Endothelial cell of umbilical vein (primary cell): ENCODE measurements around the gene RNMT. TPM values are rescaled to one million over a fixed set of nuclear protein-coding genes. Genes with fewer than 3 reads are reported as not detected.
"Not testable (repeated sequence)": the region's sequence is repeated elsewhere in the genome, so short reads cannot be mapped to it uniquely, and the experiment has no call there.

ENCODE experiments used
- Bru-seq: library from RNA; stranded (reverse); fragments of 400-500 nt; gene quantifications from one replicate; lab custom pipeline; 2021; lab: Mats Ljungman, UMichigan
- BruChase-seq, 2 experiments: library from RNA; stranded (reverse); fragments of 400-500 nt; gene quantifications; one replicate each; lab custom pipeline; 2021; lab: Mats Ljungman, UMichigan
- BruUV-seq: library from RNA; stranded (reverse); fragments of 400-500 nt; replicated peaks from 2 replicates; lab custom pipeline; 2021; lab: Mats Ljungman, UMichigan
- CTCF ChIA-PET: fragments of 300-600, 350-600 bp; sonication (Branson Sonifier 250); formaldehyde crosslinking; loops from one replicate; lab custom pipeline; 2021; ENCODE audit warnings: antibody characterized with exemption, inconsistent platforms; lab: Charles Lee
- POLR2A ChIA-PET: fragments of 300-600, 350-600 bp; sonication (Branson Sonifier 250); formaldehyde crosslinking; loops from one replicate; lab custom pipeline; 2021; ENCODE audit warnings: antibody characterized with exemption, inconsistent platforms; lab: Charles Lee
- DNase-seq: peaks from one replicate; pipeline ENCODE4 v3.0.0-alpha.2; 2011; ENCODE audit warnings: low read depth, low spot score
- FAIRE-seq: peaks from 2 replicates; lab custom pipeline; 2011; peaks lifted over from hg19 to GRCh38; lab: Jason Lieb, UNC
- H2AFZ ChIP-seq: 2 replicates; pipeline ENCODE4 v1.6.0; 2012; ENCODE audit warnings: low read depth, low read length, control low read depth, inconsistent platforms
- H3K27ac ChIP-seq: 2 replicates; pipeline ENCODE4 v1.5.1; 2011; ENCODE audit warnings: low read depth, mild to moderate bottlenecking, control low read depth, low read length, moderate library complexity; ENCODE audit not compliant: insufficient read depth
- H3K27me3 ChIP-seq, 2 experiments: 2 replicates each; pipeline versions ENCODE4 v1.6.0 to v1.6.1; 2011; ENCODE audit warnings: low read length in 2 of 2, mixed read lengths in 1 of 2; ENCODE audit not compliant: control insufficient read depth in 2 of 2, insufficient read depth in 2 of 2
- H3K36me3 ChIP-seq, 2 experiments: 2 replicates in 1 of 2; 3 replicates in 1 of 2; pipeline ENCODE4 v1.5.1; 2011; ENCODE audit warnings: low read length in 2 of 2, mild to moderate bottlenecking in 1 of 2, moderate library complexity in 1 of 2; ENCODE audit not compliant: control insufficient read depth in 2 of 2, insufficient read depth in 2 of 2; ENCODE audit errors: extremely low read depth in 1 of 2
- H3K4me1 ChIP-seq: 3 replicates; pipeline ENCODE4 v1.5.1; 2011; ENCODE audit warnings: mild to moderate bottlenecking, low read length; ENCODE audit not compliant: control insufficient read depth, insufficient read depth; ENCODE audit errors: extremely low read depth
- H3K4me2 ChIP-seq: 2 replicates; pipeline ENCODE4 v1.6.1; 2011; ENCODE audit warnings: low read length, control low read depth, mixed read lengths; ENCODE audit not compliant: insufficient read depth
- H3K4me3 ChIP-seq, 3 experiments: fragments of 200-600 bp in 1 of 3; sonication (generic), shearing (Covaris generic) in 1 of 3; replicated peaks in 1 of 3; 2 replicates each; pipeline ENCODE4 v1.5.1; 2011 to 2016; ENCODE audit warnings: control low read depth in 3 of 3, low read length in 3 of 3, mild to moderate bottlenecking in 2 of 3, inconsistent platforms in 1 of 3, low read depth in 1 of 3, moderate library complexity in 1 of 3; ENCODE audit not compliant: insufficient read depth in 1 of 3
- H3K79me2 ChIP-seq: 2 replicates; pipeline ENCODE4 v1.6.0; 2012; ENCODE audit warnings: low read length, inconsistent platforms; ENCODE audit not compliant: control insufficient read depth, insufficient read depth
- H3K9ac ChIP-seq: replicated peaks from 2 replicates; pipeline ENCODE3; 2011; ENCODE audit warnings: low read length, control low read depth; ENCODE audit not compliant: insufficient read depth; ENCODE audit errors: extremely low read depth
- H3K9me1 ChIP-seq: replicated peaks from 3 replicates; pipeline ENCODE4 v1.6.0; 2011; ENCODE audit warnings: mild to moderate bottlenecking, low read length; ENCODE audit not compliant: control insufficient read depth, insufficient read depth; ENCODE audit errors: extremely low read depth
- H3K9me3 ChIP-seq: replicated peaks from 2 replicates; pipeline ENCODE4 v1.5.1; 2012; ENCODE audit warnings: low read length, inconsistent platforms; ENCODE audit not compliant: control insufficient read depth, insufficient read depth
- H4K20me1 ChIP-seq: replicated peaks from 2 replicates; pipeline ENCODE3; 2011; ENCODE audit warnings: mild to moderate bottlenecking, low read length; ENCODE audit not compliant: control insufficient read depth, insufficient read depth; ENCODE audit errors: extremely low read depth
- EZH2 ChIP-seq: IDR thresholded peaks from 2 replicates; pipeline ENCODE4 v1.6.1; 2012; ENCODE audit warnings: borderline replicate concordance, low read depth, mild to moderate bottlenecking, moderate library complexity, low read length, inconsistent platforms; ENCODE audit not compliant: severe bottlenecking
- FOS ChIP-seq: IDR thresholded peaks from 2 replicates; pipeline ENCODE4 v1.6.1; 2011; ENCODE audit warnings: mild to moderate bottlenecking, low read length, moderate library complexity, borderline replicate concordance; ENCODE audit not compliant: insufficient read depth
- GATA2 ChIP-seq: IDR thresholded peaks from 2 replicates; pipeline ENCODE4 v1.7.0; 2011; ENCODE audit warnings: low read depth, mild to moderate bottlenecking, moderate library complexity, mixed read lengths, low read length; ENCODE audit not compliant: insufficient read length, insufficient read depth
- JUN ChIP-seq: IDR thresholded peaks from 2 replicates; pipeline ENCODE4 v1.6.1; 2011; ENCODE audit warnings: borderline replicate concordance, low read depth; ENCODE audit not compliant: insufficient read length, insufficient read depth
- MYC ChIP-seq: IDR thresholded peaks from one replicate; pipeline ENCODE4 v1.6.1; 2011; ENCODE audit warnings: mild to moderate bottlenecking, low read depth, low read length
- POLR2A ChIP-seq: IDR thresholded peaks from 2 replicates; pipeline ENCODE4 v1.6.1; 2012; ENCODE audit warnings: low read depth, mild to moderate bottlenecking, control low read depth, low read length
- POLR2AphosphoS5 ChIP-seq: IDR thresholded peaks from 2 replicates; pipeline ENCODE4 v1.6.1; 2012; ENCODE audit warnings: low read depth, mild to moderate bottlenecking, control low read depth, low read length, moderate library complexity; ENCODE audit not compliant: insufficient read depth
- dilution Hi-C: fragments of 300-500 bp; cut with MboI; formaldehyde crosslinking; loops from one replicate; pipeline ENCODE4 v1.15.0; 2019; ENCODE audit warnings: low sequenced_read_pairs; ENCODE audit not compliant: extremely low pct_ligation_motif_present
- intact Hi-C: fragments of 100-400 bp; cut with micrococcal nuclease; formaldehyde crosslinking; loops from one replicate; pipeline ENCODE4 v1.10.0; 2022
- long read RNA-seq: library from polyadenylated mRNA; stranded (forward); transcript quantifications from one replicate; pipeline ENCODE4 v2.0.0, GENCODE V29; 2021
- polyA minus RNA-seq, 3 experiments: library from RNA; depleted of rRNA, polyadenylated mRNA; stranded (reverse); fragments of >200 nt; gene quantifications; 1 replicate in 1 of 3; 2 replicates in 2 of 3; pipeline ENCODE4 v1.2.3, GENCODE V29; 2011
- polyA plus RNA-seq, 4 experiments: library from polyadenylated mRNA; depleted of rRNA in 3 of 4; stranded (reverse) in 3 of 4; unstranded in 1 of 4; fragments of >200 nt; gene quantifications; 2 replicates each; pipeline versions ENCODE4 v1.2.1 to v1.2.3, GENCODE V29; 2011 to 2012; ENCODE audit warnings: missing spikeins in 1 of 4
- total RNA-seq: library from RNA; stranded (reverse); gene quantifications from 2 replicates; pipeline ENCODE4 v1.2.3, GENCODE V29; 2021
- TF ChIP-seq, protein P1 (sequence below): IDR thresholded peaks from 2 replicates; pipeline ENCODE4 v1.6.1; 2011; ENCODE audit not compliant: insufficient read depth, insufficient read length
- TF ChIP-seq, protein P2 (sequence below), 2 donors: IDR thresholded peaks; 1 replicate in 1 of 2; 2 replicates in 1 of 2; pipeline ENCODE4 v1.5.1; 2011; ENCODE audit warnings: low read length in 2 of 2, mild to moderate bottlenecking in 2 of 2, moderate library complexity in 2 of 2, control low read depth in 1 of 2, inconsistent platforms in 1 of 2, low read depth in 1 of 2; ENCODE audit not compliant: insufficient read depth in 1 of 2; ENCODE audit errors: extremely low read depth in 1 of 2

RNMT gene
- 24.4 and 29.5 TPM in 2 replicates for total RNA-seq
- polyA plus RNA-seq = 9.2 and 9.8 TPM in 2 replicates
- 9.3 and 10.1 TPM in 2 replicates for polyA plus RNA-seq (2011; cell fraction: cytosol; rRNA removed)
- polyA plus RNA-seq (2011; cell fraction: nucleus; rRNA removed) = 26.3 and 27.3 TPM in 2 replicates
- polyA plus RNA-seq (2012) = 18.9 and 19.7 TPM in 2 replicates
- polyA minus RNA-seq = 8.4 and 12.3 TPM in 2 replicates
- polyA minus RNA-seq (2011; cell fraction: cytosol; rRNA and poly(A)+ RNA removed) = 7.5 TPM
- polyA minus RNA-seq (2011; cell fraction: nucleus; rRNA and poly(A)+ RNA removed) = 14.8 and 18.9 TPM in 2 replicates
- percentile 79 among the genes with signal in this experiment for Bru-seq, nascent RNA
- BruChase-seq, experiment 1, labeled RNA remaining after a 6-hour chase = percentile 76 among the genes with signal in this experiment
- percentile 82 among the genes with signal in this experiment for BruChase-seq, experiment 2, labeled RNA remaining after a 2-hour chase
- long read RNA-seq, full-length matches to known transcripts = 17 of 29 reads
- long read RNA-seq, partial matches to known transcripts = 7 of 29 reads
- long read RNA-seq, other reads (novel, unspliced or antisense) = 5 of 29 reads

DNA sequence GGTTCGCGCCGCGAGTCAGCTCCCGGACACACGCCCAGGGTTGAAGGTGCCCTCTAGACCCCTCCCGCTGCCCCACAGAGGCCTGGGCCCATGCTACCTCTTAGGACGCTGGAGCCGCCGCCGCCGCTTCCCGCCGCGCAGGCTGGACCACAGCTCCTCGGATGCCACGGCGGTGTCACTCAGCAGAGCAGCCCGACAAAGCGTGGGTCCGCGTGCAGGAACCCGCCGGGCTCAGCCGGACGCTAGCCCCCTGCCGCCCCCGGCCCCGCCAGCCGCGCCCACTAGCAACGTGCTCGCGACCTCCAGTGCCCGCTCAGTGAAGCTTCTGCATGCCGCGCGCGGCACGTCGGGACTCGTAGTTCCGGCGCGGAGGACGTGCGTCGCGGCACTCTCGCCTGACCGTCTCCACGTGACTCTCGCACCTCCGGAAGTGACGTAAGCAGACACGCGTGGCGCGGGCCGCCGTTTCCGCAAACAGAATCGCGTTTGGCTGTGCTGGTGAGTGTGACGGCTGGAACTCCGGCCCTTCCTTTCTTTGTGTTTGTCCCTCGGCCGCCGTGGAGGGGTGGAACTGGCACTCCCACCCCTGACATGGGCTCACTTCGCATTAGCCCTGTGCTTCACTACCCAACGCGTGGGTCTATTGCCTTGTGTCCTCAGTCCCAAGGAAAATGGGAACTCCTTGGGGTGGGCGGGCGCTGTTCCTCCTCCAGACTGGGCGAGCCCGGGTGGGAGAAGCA, at the start of gene RNMT, which contains the start of gene FAM210A:
Gene RNMT, plus strand, starts transcription at position 442 of the 740 bp plus-strand sequence. CDS start 4,845 bp downstream, outside the sequence.
Gene FAM210A, minus strand, starts transcription at position 327 of the 740 bp plus-strand sequence. CDS start 44,481 bp downstream, outside the sequence.
- peak within 1 kb of the TSS; percentile 99 for H3K4me2 ChIP-seq
- no peaks in the 10 kb centered on the region for H3K9me3 ChIP-seq
- peak within 1 kb of the TSS; percentile 87 for H3K27ac ChIP-seq
- intact Hi-C loops = loop anchor here (1.0 to 10.0 kb wide), 3 partner anchors 71 to 262 kb away; no protein-coding TSS in a partner anchor
- peak within 1 kb of the TSS; percentile 78 to 98 (median 94) for H3K4me3 ChIP-seq
- no TSS peak for BruUV-seq
- peak; percentile 73 for TF ChIP-seq POLR2AphosphoS5
- peak; percentile 88 for TF ChIP-seq MYC
- TF ChIP-seq EZH2 = no peak
- TF ChIP-seq, protein P1, sequence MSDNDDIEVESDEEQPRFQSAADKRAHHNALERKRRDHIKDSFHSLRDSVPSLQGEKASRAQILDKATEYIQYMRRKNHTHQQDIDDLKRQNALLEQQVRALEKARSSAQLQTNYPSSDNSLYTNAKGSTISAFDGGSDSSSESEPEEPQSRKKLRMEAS = peak; percentile 100
- TF ChIP-seq POLR2A = peak; percentile 79
- TF ChIP-seq, protein P2, sequence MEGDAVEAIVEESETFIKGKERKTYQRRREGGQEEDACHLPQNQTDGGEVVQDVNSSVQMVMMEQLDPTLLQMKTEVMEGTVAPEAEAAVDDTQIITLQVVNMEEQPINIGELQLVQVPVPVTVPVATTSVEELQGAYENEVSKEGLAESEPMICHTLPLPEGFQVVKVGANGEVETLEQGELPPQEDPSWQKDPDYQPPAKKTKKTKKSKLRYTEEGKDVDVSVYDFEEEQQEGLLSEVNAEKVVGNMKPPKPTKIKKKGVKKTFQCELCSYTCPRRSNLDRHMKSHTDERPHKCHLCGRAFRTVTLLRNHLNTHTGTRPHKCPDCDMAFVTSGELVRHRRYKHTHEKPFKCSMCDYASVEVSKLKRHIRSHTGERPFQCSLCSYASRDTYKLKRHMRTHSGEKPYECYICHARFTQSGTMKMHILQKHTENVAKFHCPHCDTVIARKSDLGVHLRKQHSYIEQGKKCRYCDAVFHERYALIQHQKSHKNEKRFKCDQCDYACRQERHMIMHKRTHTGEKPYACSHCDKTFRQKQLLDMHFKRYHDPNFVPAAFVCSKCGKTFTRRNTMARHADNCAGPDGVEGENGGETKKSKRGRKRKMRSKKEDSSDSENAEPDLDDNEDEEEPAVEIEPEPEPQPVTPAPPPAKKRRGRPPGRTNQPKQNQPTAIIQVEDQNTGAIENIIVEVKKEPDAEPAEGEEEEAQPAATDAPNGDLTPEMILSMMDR (IDR thresholded peaks at IDR 0.05; ENCODE audit: extremely low read depth in 1 of 2, insufficient read depth in 1 of 2, low read depth in 1 of 2, low read length in 2 of 2) = no peak
- no peak for TF ChIP-seq GATA2
- no peak for TF ChIP-seq FOS
- no peak for TF ChIP-seq JUN
- dilution Hi-C loops = no loop called here
- H3K9me1 ChIP-seq = no peaks in the 10 kb centered on the region
- DNase-seq (peak; percentile 97), FAIRE-seq (peak; percentile 99)
- peak within 1 kb of the TSS; percentile 94 for H3K9ac ChIP-seq
- no peaks in the 10 kb centered on the region for H3K36me3 ChIP-seq
- ChIA-PET CTCF (interaction anchor here (1.3 to 1.9 kb wide), 3 partner anchors 9 to 168 kb away, joined by 4 to 8 read pairs (median 5); no protein-coding TSS in a partner anchor), POLR2A (interaction anchor here (1.0 kb wide), 1 partner anchor 9 kb away, joined by 3 read pairs; no protein-coding TSS in a partner anchor)
- H3K27me3 ChIP-seq = no peaks in the 10 kb centered on the region
- H4K20me1 ChIP-seq = no peaks in the 10 kb centered on the region
- peaks cover 19% of the 10 kb centered on the region for H3K4me1 ChIP-seq
- H3K79me2 ChIP-seq = peaks cover 73% of the 10 kb centered on the region
- H2AFZ ChIP-seq = peak within 1 kb of the TSS; percentile 69

DNA sequence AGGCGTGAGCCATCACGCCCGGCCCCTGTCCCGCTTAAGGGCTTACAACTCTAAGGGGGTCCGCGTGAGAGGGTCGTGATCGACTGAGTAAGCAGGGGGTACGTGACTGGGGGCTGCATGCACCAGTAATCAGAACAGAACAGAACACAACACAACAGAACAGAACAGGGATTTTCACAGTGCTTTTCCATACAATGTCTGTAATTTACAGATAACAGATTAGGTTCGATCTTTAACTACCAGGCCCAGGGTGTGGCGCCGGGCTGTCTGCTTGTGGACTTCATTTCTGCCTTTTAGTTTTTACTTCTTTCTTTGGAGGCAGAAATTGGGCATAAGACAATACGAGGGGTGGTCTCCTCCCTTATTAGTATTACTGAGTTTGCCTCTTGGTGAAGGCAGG, 49.1 kb upstream of the RNMT start:
- CTCF ChIA-PET, H3K27me3 ChIP-seq, H4K20me1 ChIP-seq, H3K9me3 ChIP-seq, H3K36me3 ChIP-seq, H3K4me2 ChIP-seq, H3K4me3 ChIP-seq, DNase-seq, dilution Hi-C loops, H3K79me2 ChIP-seq, FAIRE-seq, BruUV-seq, H3K27ac ChIP-seq, intact Hi-C loops, POLR2A ChIA-PET, H3K9me1 ChIP-seq, H3K4me1 ChIP-seq, H2AFZ ChIP-seq, H3K9ac ChIP-seq: not testable (repeated sequence)
